Heart right ventricle (tissue), 16 donors: ENCODE data around the gene HYAL3. TPM values are rescaled to one million over a fixed set of nuclear protein-coding genes. Genes with fewer than 3 reads are reported as not detected.

ENCODE experiments used
- ATAC-seq, 8 donors: fragments of 200-7000 bp; cut with Tn5 transposase; one replicate each; pipeline ENCODE4 v1.9.1; 2020; ENCODE audit warnings: mild to moderate bottlenecking in 8 of 8, moderate library complexity in 8 of 8, moderate number of reproducible peaks in 1 of 8
- DNase-seq, 2 donors: peaks; one replicate each; pipeline ENCODE4 v3.0.0-alpha.2; 2020
- H3K27ac ChIP-seq, 10 donors: fragments of 200-600 bp; sonication (generic) in 2 of 10; one replicate each; pipeline versions ENCODE4 v1.5.0 to v1.8.0; 2020 to 2022; ENCODE audit warnings: mild to moderate bottlenecking in 3 of 10
- H3K27me3 ChIP-seq, 7 donors: fragments of 200-600 bp; one replicate each; pipeline ENCODE4 v1.8.0; 2021 to 2022; ENCODE audit warnings: mild to moderate bottlenecking in 2 of 7
- H3K36me3 ChIP-seq, 9 donors: fragments of 200-600 bp; sonication (generic) in 1 of 9; one replicate each; pipeline versions ENCODE4 v1.5.0 to v1.8.0; 2020 to 2022; ENCODE audit warnings: mild to moderate bottlenecking in 2 of 9
- H3K4me1 ChIP-seq, 9 donors: fragments of 200-600 bp; sonication (generic) in 1 of 9; one replicate each; pipeline versions ENCODE4 v1.5.0 to v1.8.0; 2020 to 2022; ENCODE audit warnings: mild to moderate bottlenecking in 4 of 9
- H3K4me3 ChIP-seq, 10 donors: fragments of 200-600 bp; sonication (generic) in 2 of 10; one replicate each; pipeline versions ENCODE4 v1.5.0 to v1.8.0; 2020 to 2022; ENCODE audit warnings: mild to moderate bottlenecking in 7 of 10, moderate library complexity in 2 of 10
- H3K9me3 ChIP-seq, 11 donors: fragments of 200-600 bp in 10 of 11; sonication (generic) in 2 of 11; one replicate each; pipeline versions ENCODE4 v1.5.0 to v1.8.0; 2013 to 2022; ENCODE audit warnings: mild to moderate bottlenecking in 2 of 11, control low read depth in 1 of 11, moderate library complexity in 1 of 11
- CTCF ChIP-seq, 9 donors: fragments of 200-600 bp; sonication (generic) in 2 of 9; IDR thresholded peaks; one replicate each; pipeline versions ENCODE4 v1.5.0 to v1.8.0; 2021 to 2022; ENCODE audit warnings: antibody characterized with exemption in 9 of 9, mild to moderate bottlenecking in 5 of 9, moderate library complexity in 1 of 9
- WGBS, 2 donors: extraction: QIAGEN DNeasy Blood & Tissue Kit; methylation state at CpG; one replicate each; pipeline ENCODE4 v1.1.7; 2013; ENCODE audit warnings: inconsistent platforms in 1 of 2; 5-methylcytosine and 5-hydroxymethylcytosine counted together
- intact Hi-C, 10 donors: fragments of 100-400 bp; cut with DNase I; formaldehyde crosslinking; loops; one replicate each; pipeline versions ENCODE4 v1.11.1 to v1.14.2; 2022
- long read RNA-seq, 3 donors: library from polyadenylated mRNA; unstranded; transcript quantifications; one replicate each; pipeline ENCODE4 v2.0.0, GENCODE V29; 2020 to 2021
- polyA plus RNA-seq, 2 donors: library from polyadenylated mRNA; stranded (reverse); fragments of 200-250 nt; gene quantifications; one replicate each; pipeline ENCODE4 v1.2.3, GENCODE V29; 2013
- total RNA-seq, 10 donors: library from RNA; stranded (reverse); fragmentation: NEBNext Ultra II Directional in 3 of 10; extraction: Animal tissue kit (Norgen Biotek cat#: 25700) in 3 of 10; gene quantifications; one replicate each; pipeline versions ENCODE4 v1.2.1 to v1.2.4, GENCODE V29; 2021 to 2023
- donor health status: Arrhythmogenic right ventricular cardiomyopathy.
- donor health status: ischemic (EF 13 %, LVEDD 7.1; RV severe dilation, severe dysfunction).
- donor health status: healthy with polysubstance abuse.
- donor health status: DM: no; HTN: yes; CAD: no.
- donor health status: DM: no; HTN: no; CAD: no.
- donor health status: ischemic (EF 25% LVEDD 6.9; RV normal size, moderate dysfunction).
- donor health status: ischemic (EF 25% LVEDD 5.7; RV mildly dilated, moderate dysfunction).
- donor health status: healthy.
- donor health status: DM: yes; HTN: yes; CAD: no.
- donor health status: Ischemic cardiomyopathy.
- donor health status: ischemic (EF 35%, LVEDD 5.7; RV mildly dilated, moderate dysfunction).
- donor health status: nonischemic (EF 11% LVEDD 7.7; RV severe dilation, severe dysfunction).
- donor health status: DM: yes; HTN: yes; CAD: no.
- donor health status: PGD.
- donor health status: ischemic (EF 29% LVEDD 5.4; RV normal size, mild dysfunction).
- donor health status: nonischemic (EF 23%, LVEDD 6.1; RV moderate dilation, normal function).

The HYAL3 gene
- 1 to 10 TPM in 8 of 10 donors, under 1 TPM in 2; 0.80 to 3.0 (median 1.9) TPM for total RNA-seq
- polyA plus RNA-seq, result 1 to 10 TPM; 2.0 to 2.8 TPM
- long read RNA-seq, donor 1, partial matches to known transcripts, result 0 of 4 reads
- long read RNA-seq, donor 1, other reads (novel, unspliced or antisense), result 3 of 4 reads
- long read RNA-seq, donor 2, partial matches to known transcripts, result 0 of 3 reads
- long read RNA-seq, donor 2, other reads (novel, unspliced or antisense), result 1 of 3 reads
- long read RNA-seq, donor 3, partial matches to known transcripts, result 1 of 3 reads
- long read RNA-seq, donor 3, other reads (novel, unspliced or antisense), result 0 of 3 reads

- intact Hi-C loops, result no loop called here
- Histone ChIP-seq H3K9me3 (no peaks in the 10 kb centered on the region), H3K4me1 (peaks cover 22 to 59% (median 52%) of the 10 kb centered on the region in 9 donors), H3K27me3 (no peaks in the 10 kb centered on the region), H3K27ac (peak within 1 kb of the TSS; percentile 87 to 96 (median 95)), H3K36me3 (peaks cover 0 to 22% (median 0%) of the 10 kb centered on the region in 9 donors), H3K4me3 (peak within 1 kb of the TSS; percentile 52 to 82 (median 68))
- DNase-seq (peak; percentile 99 to 100), ATAC-seq (peak; percentile 86 to 91 (median 90))
- 0 to 1% methylated on average over 61 of the region's 61 CpGs for WGBS, 2 donors
- peak in 8 of 9 donors; percentile 16 to 52 (median 42) for TF ChIP-seq CTCF (IDR thresholded peaks at IDR 0.05)
Measured at GRCh38 chr3:50298836-50299637, at the start of gene HYAL3, which contains the start of gene NAA80. Gene HYAL3, minus strand, starts transcription at chr3:50299405. Its CDS starts 3,803 bp downstream, at chr3:50295602. Gene NAA80, minus strand, starts transcription at chr3:50299405. Its CDS starts 1,942 bp downstream, at chr3:50297463.

GRCh38 chr3:50347187-50347813, 48.1 kb upstream of the HYAL3 start:
- H3K27me3 ChIP-seq, result no peaks in the 10 kb centered on the region
- no peak overlapping the region for H3K4me3 ChIP-seq
- H3K4me1 ChIP-seq, result peaks cover 19 to 52% (median 38%) of the 10 kb centered on the region in 9 donors
- no peak overlapping the region for H3K27ac ChIP-seq
- ATAC-seq (no peak), DNase-seq (peak; percentile 69 to 71)
- intact Hi-C loops, result loop anchor here (1.0 to 10.0 kb wide), 7 partner anchors 195 to 1088 kb away; partner anchors contain the start of gene CISH (in 1 of the 10)
- 27 to 28% methylated on average over 14 of the region's 14 CpGs for WGBS, 2 donors
- TF ChIP-seq CTCF (IDR thresholded peaks at IDR 0.05), result peak; percentile 49 to 75 (median 65)
- peaks cover 0 to 27% (median 0%) of the 10 kb centered on the region in 9 donors for H3K36me3 ChIP-seq
- no peaks in the 10 kb centered on the region for H3K9me3 ChIP-seq

GRCh38 chr3:50345586-50346234, 46.5 kb upstream of the HYAL3 start, which contains the start of gene ZMYND10:
Gene ZMYND10, minus strand, starts transcription at chr3:50345732. Its CDS starts 153 bp downstream, at chr3:50345579.
- Histone ChIP-seq H3K36me3 (peaks cover 0 to 21% (median 0%) of the 10 kb centered on the region in 9 donors), H3K4me1 (peaks cover 16 to 54% (median 37%) of the 10 kb centered on the region in 9 donors), H3K4me3 (peak within 1 kb of the TSS; percentile 15 to 51 (median 38)), H3K9me3 (no peaks in the 10 kb centered on the region), H3K27ac (peak within 1 kb of the TSS in 3 of 10 donors; percentile 0 to 25 (median 24)), H3K27me3 (no peaks in the 10 kb centered on the region)
- WGBS, 2 donors, result 7 to 8% methylated on average over 45 of the region's 45 CpGs
- no peak for TF ChIP-seq CTCF (IDR thresholded peaks at IDR 0.05)
- peak; percentile 17 to 50 (median 34) for ATAC-seq
- intact Hi-C loops, result loop anchor here in 8 of 10 donors (2.0 to 10.0 kb wide), 5 partner anchors 197 to 1089 kb away; partner anchors contain the start of gene CISH (in 1 of the 8)
- peak; percentile 65 to 83 for DNase-seq
